Caco-2 (cell line): Measurements from ENCODE around the gene SHROOM3. TPM values are rescaled to one million over a fixed set of nuclear protein-coding genes. Genes with fewer than 3 reads are reported as not detected.

ENCODE experiments used
- BruUV-seq: library from RNA; stranded (reverse); fragments of 400-500 nt; replicated peaks from 2 replicates; lab custom pipeline; 2021; lab: Mats Ljungman, UMichigan
- CTCF ChIA-PET: fragments of 300-600 bp; sonication (Branson Sonifier 250); formaldehyde crosslinking; loops from one replicate; lab custom pipeline; 2022; ENCODE audit warnings: antibody characterized with exemption; lab: Charles Lee
- POLR2A ChIA-PET: fragments of 300-600 bp; sonication (Branson Sonifier 250); formaldehyde crosslinking; loops from one replicate; lab custom pipeline; 2022; ENCODE audit warnings: antibody characterized with exemption; lab: Charles Lee
- DNase-seq, 2 experiments: peaks; one replicate each; pipeline versions ENCODE4 v3.0.0 to v3.0.0-alpha.2; 2020 to 2022
- H3K27me3 ChIP-seq: replicated peaks from 2 replicates; pipeline ENCODE4 v1.6.0; 2011; ENCODE audit warnings: low read length; ENCODE audit not compliant: control insufficient read depth, insufficient read depth
- H3K36me3 ChIP-seq: 2 replicates; pipeline ENCODE4 v1.5.1; 2011; ENCODE audit warnings: low read length; ENCODE audit not compliant: control insufficient read depth, insufficient read depth
- H3K4me1 ChIP-seq: fragments of 250-450 bp; sonication (Bioruptor Pico); 2 replicates; pipeline ENCODE4 v1.5.1; 2020; ENCODE audit warnings: mild to moderate bottlenecking
- H3K4me3 ChIP-seq: 2 replicates; pipeline ENCODE4 v1.5.1; 2011; ENCODE audit warnings: low read depth, mild to moderate bottlenecking, control low read depth, low read length
- H3K9me3 ChIP-seq: fragments of 250-450 bp; sonication (Bioruptor Pico); 2 replicates; pipeline ENCODE4 v1.5.1; 2020; ENCODE audit warnings: mild to moderate bottlenecking, moderate library complexity
- H3K27ac Mint-ChIP-seq: one replicate; pipeline ENCODE4 v1.8.0; 2022; ENCODE audit warnings: mixed read lengths; ENCODE audit not compliant: unreplicated experiment
- H3K27me3 Mint-ChIP-seq: one replicate; pipeline ENCODE4 v1.8.0; 2022; ENCODE audit warnings: mixed read lengths; ENCODE audit not compliant: insufficient read depth, unreplicated experiment
- H3K36me3 Mint-ChIP-seq: one replicate; pipeline ENCODE4 v1.8.0; 2022; ENCODE audit warnings: mild to moderate bottlenecking, mixed read lengths; ENCODE audit not compliant: insufficient read depth, unreplicated experiment
- H3K4me1 Mint-ChIP-seq: one replicate; pipeline ENCODE4 v1.8.0; 2022; ENCODE audit warnings: low read depth, mixed read lengths; ENCODE audit not compliant: unreplicated experiment
- H3K4me3 Mint-ChIP-seq: one replicate; pipeline ENCODE4 v1.8.0; 2022; ENCODE audit warnings: mild to moderate bottlenecking, moderate library complexity, mixed read lengths; ENCODE audit not compliant: unreplicated experiment
- H3K9me3 Mint-ChIP-seq: one replicate; pipeline ENCODE4 v1.8.0; 2022; ENCODE audit warnings: mixed read lengths; ENCODE audit not compliant: unreplicated experiment
- CTCF ChIP-seq, 2 experiments: fragments of 200-600 bp in 1 of 2; IDR thresholded peaks; 1 replicate in 1 of 2; 2 replicates in 1 of 2; pipeline versions ENCODE4 v1.5.1 to v1.8.0; 2011 to 2022; ENCODE audit warnings: antibody characterized with exemption in 1 of 2, control low read depth in 1 of 2, inconsistent platforms in 1 of 2, low read depth in 1 of 2, low read length in 1 of 2, mild to moderate bottlenecking in 1 of 2, moderate library complexity in 1 of 2; ENCODE audit not compliant: insufficient read depth in 1 of 2, severe bottlenecking in 1 of 2, unreplicated experiment in 1 of 2
- intact Hi-C: fragments of 100-400 bp; cut with micrococcal nuclease; formaldehyde crosslinking; loops from one replicate; pipeline ENCODE4 v1.10.0; 2022; ENCODE audit not compliant: unreplicated experiment
- total RNA-seq: library from RNA; stranded (reverse); gene quantifications from 2 replicates; pipeline ENCODE4 v1.2.3, GENCODE V29; 2022

SHROOM3 gene
- total RNA-seq, 1 experiment from 2014 or later, result 16.3 TPM

- TSS peak; percentile 67 for BruUV-seq
- Histone ChIP-seq H3K27me3 (no peaks in the 10 kb centered on the region), H3K4me3 (no peak overlapping the region), H3K36me3 (no peaks in the 10 kb centered on the region), H3K9me3 (no peaks in the 10 kb centered on the region), H3K4me1 (peaks cover 62% of the 10 kb centered on the region)
- peaks cover 36% of the 10 kb centered on the region for H3K4me1 Mint-ChIP-seq
- intact Hi-C loops, result loop anchor here (5.0 kb wide), 1 partner anchor 62 kb away; no protein-coding TSS in a partner anchor
- H3K9me3 Mint-ChIP-seq, result no peaks in the 10 kb centered on the region
- peak; percentile 74 to 85 for DNase-seq
- TF ChIP-seq CTCF (IDR thresholded peaks at IDR 0.05; ENCODE audit: insufficient read depth in 1 of 2, low read depth in 1 of 2, low read length in 1 of 2, severe bottlenecking in 1 of 2, unreplicated experiment in 1 of 2), result no peak
- ChIA-PET CTCF (interaction anchor here (0.7 to 1.0 kb wide), 3 partner anchors 41 to 88 kb away, joined by 3 to 5 read pairs (median 4); no protein-coding TSS in a partner anchor), POLR2A (interaction anchor here (0.6 to 1.1 kb wide), 3 partner anchors 18 to 134 kb away, joined by 3 to 6 read pairs (median 4); no protein-coding TSS in a partner anchor)
- H3K4me3 Mint-ChIP-seq, result peak overlapping the region; percentile 60
- H3K36me3 Mint-ChIP-seq, result peaks cover 18% of the 10 kb centered on the region
- peak overlapping the region; percentile 96 for H3K27ac Mint-ChIP-seq
- H3K27me3 Mint-ChIP-seq, result no peaks in the 10 kb centered on the region
These were observed 154.4 kb downstream of the SHROOM3 start for GRCh38 chr4:76589402-76589801.

- Histone ChIP-seq H3K4me1 (peaks cover 69% of the 10 kb centered on the region), H3K36me3 (no peaks in the 10 kb centered on the region), H3K27me3 (no peaks in the 10 kb centered on the region), H3K9me3 (no peaks in the 10 kb centered on the region), H3K4me3 (no peak overlapping the region)
- Mint-ChIP-seq H3K27ac (peak overlapping the region; percentile 96), H3K9me3 (no peaks in the 10 kb centered on the region), H3K27me3 (no peaks in the 10 kb centered on the region), H3K36me3 (peaks cover 18% of the 10 kb centered on the region), H3K4me3 (peak overlapping the region; percentile 60), H3K4me1 (peaks cover 28% of the 10 kb centered on the region)
- CTCF ChIA-PET, result interaction anchor here (0.6 to 1.0 kb wide), 6 partner anchors 10 to 491 kb away, joined by 3 to 9 read pairs (median 4); no protein-coding TSS in a partner anchor
- BruUV-seq, result no TSS peak
- POLR2A ChIA-PET, result interaction anchor here (0.6 to 1.0 kb wide), 2 partner anchors 35 to 108 kb away, joined by 4 to 9 read pairs; no protein-coding TSS in a partner anchor
- intact Hi-C loops, result loop anchor here (1.0 to 5.0 kb wide), 4 partner anchors 10 to 63 kb away; no protein-coding TSS in a partner anchor
- DNase-seq, result peak; percentile 84 to 93
- TF ChIP-seq CTCF (IDR thresholded peaks at IDR 0.05; ENCODE audit: insufficient read depth in 1 of 2, low read depth in 1 of 2, low read length in 1 of 2, severe bottlenecking in 1 of 2, unreplicated experiment in 1 of 2), result no peak
These were observed 155.1 kb downstream of the SHROOM3 start for GRCh38 chr4:76589872-76590797.

GRCh38 chr4:76590798-76591281, 155.8 kb downstream of the SHROOM3 start:
- Histone ChIP-seq H3K9me3 (no peaks in the 10 kb centered on the region), H3K4me1 (peaks cover 76% of the 10 kb centered on the region), H3K27me3 (no peaks in the 10 kb centered on the region), H3K36me3 (no peaks in the 10 kb centered on the region), H3K4me3 (no peak overlapping the region)
- peak overlapping the region; percentile 96 for H3K27ac Mint-ChIP-seq
- TF ChIP-seq CTCF (IDR thresholded peaks at IDR 0.05; ENCODE audit: insufficient read depth in 1 of 2, low read depth in 1 of 2, low read length in 1 of 2, severe bottlenecking in 1 of 2, unreplicated experiment in 1 of 2), result no peak
- BruUV-seq, result no TSS peak
- ChIA-PET POLR2A (interaction anchor here (1.0 kb wide), 1 partner anchor 34 kb away, joined by 9 read pairs; no protein-coding TSS in a partner anchor), CTCF (interaction anchor here (0.9 kb wide), 1 partner anchor 113 kb away, joined by 9 read pairs; no protein-coding TSS in a partner anchor)
- peak overlapping the region; percentile 35 for H3K4me3 Mint-ChIP-seq
- intact Hi-C loops, result loop anchor here (1.0 kb wide), 3 partner anchors 9 to 43 kb away; no protein-coding TSS in a partner anchor
- H3K4me1 Mint-ChIP-seq, result peaks cover 28% of the 10 kb centered on the region
- H3K36me3 Mint-ChIP-seq, result peaks cover 16% of the 10 kb centered on the region
- DNase-seq, result no peak
- no peaks in the 10 kb centered on the region for H3K9me3 Mint-ChIP-seq
- H3K27me3 Mint-ChIP-seq, result no peaks in the 10 kb centered on the region
